Hematopoietic multipotent progenitor cell treated with erythropoietin and hydrocortisone succinate and interleukin-3 and kit ligand, for 8 days (in vitro differentiated cells): ENCODE results near the gene CTCFL.

Experiments used
- DNase-seq: peaks from one replicate; pipeline ENCODE4 v3.0.0-alpha.2; 2015

Gene CTCFL, protein sequence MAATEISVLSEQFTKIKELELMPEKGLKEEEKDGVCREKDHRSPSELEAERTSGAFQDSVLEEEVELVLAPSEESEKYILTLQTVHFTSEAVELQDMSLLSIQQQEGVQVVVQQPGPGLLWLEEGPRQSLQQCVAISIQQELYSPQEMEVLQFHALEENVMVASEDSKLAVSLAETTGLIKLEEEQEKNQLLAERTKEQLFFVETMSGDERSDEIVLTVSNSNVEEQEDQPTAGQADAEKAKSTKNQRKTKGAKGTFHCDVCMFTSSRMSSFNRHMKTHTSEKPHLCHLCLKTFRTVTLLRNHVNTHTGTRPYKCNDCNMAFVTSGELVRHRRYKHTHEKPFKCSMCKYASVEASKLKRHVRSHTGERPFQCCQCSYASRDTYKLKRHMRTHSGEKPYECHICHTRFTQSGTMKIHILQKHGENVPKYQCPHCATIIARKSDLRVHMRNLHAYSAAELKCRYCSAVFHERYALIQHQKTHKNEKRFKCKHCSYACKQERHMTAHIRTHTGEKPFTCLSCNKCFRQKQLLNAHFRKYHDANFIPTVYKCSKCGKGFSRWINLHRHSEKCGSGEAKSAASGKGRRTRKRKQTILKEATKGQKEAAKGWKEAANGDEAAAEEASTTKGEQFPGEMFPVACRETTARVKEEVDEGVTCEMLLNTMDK

DNA sequence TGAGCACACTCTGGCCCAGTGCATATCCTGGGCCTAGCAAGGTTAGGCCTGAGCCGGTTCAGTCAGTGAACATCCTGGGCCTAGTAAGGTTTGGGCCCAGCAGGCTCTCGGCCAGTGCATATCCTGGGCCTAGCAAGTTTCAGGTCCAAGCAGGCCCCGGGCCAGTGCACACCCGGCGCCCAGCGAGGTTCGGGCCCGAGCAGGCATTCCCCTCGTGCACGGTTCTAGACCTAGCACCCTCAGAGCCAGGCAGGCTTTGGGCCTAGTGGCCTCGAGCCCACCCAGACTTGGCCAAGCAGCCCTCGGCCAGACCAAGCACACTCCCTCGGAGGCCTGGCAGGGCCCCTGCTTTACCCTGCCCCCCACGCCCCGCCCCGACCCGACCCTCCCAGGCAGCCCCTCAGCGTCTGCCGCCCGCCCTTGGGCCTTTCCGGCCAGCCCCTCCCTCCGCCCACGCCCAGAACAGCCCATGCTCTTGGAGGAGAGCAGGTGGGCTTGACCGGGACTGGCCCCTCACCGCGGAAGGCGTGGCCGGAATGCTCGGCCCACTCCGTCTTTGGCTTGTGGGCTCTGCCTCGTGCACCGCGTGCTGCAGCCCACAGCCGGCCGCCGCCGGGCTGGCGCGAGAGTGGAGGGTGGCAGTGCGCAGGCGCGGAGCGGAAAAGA, at the start of gene CTCFL:
CTCFL (minus strand) TSS at position 630 of the 666 bp plus-strand sequence. CDS start 935 bp downstream, outside the sequence.
- DNase-seq: no peak

DNA sequence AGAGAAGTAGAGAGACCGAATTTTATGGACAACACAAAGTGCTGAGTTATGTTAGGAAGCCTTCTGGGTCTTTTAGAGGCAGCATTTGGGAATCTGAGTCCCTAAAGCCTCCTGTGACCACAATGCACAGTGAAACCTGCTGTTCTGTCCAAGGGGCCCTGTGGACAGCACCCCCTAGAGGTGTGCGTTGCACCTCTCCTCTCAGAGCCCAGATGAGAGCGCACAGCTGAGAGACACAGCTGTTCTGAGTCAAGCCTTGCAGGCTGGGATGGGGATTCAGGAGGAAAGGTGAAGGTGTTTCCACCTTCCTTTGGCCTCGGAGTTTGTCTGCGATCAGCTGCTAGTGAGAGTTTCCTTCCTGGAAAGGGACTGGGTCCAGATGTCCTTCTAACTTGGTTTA, 49.0 kb upstream of the CTCFL start:
- peak; percentile 63 for DNase-seq

DNA sequence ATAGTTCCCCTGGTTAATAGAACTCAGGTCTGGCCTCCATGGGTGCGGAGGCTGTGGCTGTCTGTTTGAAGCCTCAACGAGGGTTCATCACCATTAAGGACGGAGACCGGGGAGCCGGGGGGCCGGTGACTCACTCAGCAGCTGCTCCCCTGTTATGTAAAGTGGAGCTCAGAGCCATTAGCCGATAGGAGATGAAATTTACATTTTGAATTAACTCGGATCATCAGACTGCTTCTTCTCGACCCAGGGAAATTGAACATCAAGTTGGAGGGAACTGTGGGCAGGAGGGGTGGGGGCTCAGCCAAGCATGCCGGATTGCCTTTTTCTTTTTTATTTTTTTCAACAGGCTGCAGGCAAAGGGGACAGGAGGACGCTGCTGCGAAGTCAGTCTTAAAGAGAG, 48.3 kb upstream of the CTCFL start:
- no peak for DNase-seq

DNA sequence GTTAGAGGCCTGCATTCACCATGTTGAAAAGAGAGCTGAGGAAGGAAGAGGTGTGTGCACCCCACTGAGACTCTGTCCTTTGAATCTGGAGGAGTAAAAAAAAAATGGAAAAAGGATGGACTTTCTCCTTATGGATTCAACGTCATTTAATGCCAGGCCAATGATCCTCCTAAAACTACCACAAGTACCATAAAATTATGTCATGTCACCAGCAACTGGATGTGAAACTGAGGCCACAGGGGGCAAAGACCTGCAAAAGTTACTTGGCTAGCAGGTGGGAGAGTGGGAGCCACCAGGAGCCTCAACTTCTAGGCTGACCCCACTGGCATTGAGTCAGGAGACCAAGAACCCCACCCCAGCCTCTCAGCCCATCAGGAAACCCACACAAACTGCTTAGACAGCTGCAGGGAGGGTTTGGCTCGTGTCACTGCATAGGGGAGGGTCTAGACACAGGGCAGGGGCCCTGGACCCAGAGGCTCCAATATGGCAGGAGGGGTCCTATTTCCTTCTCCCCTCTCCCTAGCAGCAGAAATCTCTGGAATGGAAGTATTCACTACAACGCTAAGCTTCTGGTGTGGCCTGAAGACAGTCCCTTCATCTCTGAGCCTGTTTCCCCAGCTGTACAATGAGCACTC, 47.0 kb upstream of the CTCFL start:
- no peak for DNase-seq

DNA sequence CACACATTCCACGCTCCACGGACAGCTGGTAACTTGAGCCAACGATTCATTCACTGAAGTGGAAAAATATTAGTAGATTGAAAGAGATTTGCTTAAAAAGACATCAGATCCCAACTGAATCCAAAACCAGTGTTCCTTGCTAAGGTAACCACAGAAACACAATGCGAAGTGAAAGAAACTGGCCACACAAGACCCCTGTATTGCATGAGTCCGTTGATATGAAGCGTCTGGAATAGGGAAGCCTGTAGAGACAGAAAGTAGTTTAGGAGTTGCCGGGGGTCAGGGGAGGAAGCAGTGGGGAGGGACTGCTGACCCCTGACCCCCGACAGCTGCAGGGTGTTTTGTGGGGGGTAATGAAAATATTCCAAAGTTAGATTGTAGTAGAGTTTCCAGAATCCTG, 46.0 kb upstream of the CTCFL start:
- no peak for DNase-seq

DNA sequence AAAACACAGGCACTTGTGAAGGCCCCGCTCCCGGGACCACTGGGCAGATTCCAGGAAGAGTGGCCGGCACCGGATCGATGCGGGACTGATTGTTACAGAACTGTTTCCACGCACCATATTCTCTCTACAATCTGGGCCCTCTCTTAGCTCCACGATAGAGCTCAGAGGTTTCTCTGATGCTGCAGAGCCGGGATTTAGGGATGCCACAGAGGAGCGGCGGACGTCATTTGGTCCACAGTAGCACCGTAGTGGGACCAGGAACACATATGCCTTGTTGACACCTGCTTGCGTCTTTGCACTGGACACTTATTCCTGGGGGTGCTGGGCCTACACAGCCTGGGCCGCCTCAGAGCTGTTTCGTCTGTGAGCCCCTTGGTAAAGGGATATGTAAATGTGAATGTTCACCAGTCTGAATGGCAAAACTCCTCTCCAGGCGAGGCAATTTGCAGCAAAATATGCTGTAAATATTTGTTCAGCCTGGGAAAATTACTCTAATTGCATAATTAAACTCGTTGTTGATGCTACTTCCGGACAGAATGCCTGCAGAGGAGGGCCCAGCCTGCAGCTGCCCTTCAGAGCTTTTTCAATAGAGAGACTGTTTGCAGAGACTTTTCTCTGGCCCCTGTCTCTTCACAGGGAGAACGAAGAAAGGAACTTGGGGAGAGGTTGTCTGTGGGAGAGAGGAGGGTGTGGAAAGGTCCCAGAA, 45.4 kb upstream of the CTCFL start:
- no peak for DNase-seq

DNA sequence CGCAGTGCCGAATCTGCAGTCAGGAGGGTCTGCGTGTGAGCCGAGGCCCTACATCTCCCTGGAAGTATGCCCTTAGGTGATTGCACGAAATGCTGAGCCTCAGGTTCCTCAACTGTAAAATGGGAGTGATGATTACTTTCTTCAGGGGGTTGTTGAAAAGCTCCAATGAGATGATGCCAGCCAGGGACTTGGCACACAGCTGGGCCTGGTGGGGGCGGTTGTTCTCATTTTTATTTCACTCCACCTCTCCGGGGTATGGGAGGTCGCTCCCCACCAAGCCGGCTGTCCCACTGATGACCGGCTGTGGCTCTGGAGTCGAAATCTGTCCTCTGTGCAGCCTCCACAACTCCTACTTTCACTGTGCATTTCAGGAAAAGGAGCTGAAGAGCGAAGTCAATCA, 44.0 kb upstream of the CTCFL start:
- DNase-seq: no peak

DNA sequence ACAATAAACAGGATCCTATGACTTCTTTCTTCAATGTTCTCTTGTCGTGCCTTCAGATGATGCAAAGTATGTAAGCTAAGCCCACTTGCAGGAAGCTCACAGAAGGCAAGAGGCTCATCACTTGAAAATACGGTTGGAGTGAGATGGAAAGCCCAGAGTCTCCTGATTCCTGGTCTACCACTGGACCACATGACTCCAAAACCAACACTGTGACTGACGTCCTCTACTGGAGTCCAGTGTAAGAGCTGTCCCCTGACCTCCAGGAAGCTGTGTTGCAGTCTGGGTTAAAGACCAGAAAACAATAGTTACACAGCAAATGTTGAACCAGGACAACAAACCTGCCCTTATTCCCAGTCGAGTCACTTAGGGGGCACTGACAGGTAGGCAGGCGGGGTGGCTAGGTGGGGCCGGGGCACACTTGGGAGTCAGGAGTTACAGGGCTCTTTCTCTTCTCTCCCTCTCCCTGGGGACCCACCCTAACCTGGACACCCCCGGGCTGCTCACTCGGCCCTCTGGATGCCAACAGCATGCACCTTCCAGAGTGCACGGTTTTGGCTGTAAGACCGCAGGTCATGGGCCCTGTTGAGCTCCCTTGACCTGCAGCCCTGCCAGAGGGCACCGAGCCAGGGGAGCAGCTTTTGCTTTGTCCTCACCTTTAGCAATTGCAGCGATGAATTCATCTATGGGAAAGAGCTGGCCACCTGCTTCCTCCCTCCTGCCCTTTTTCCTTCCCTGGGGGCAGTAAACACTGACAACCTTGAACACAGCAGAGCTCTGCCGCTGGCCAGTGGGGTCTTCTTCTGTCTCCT, 43.4 kb upstream of the CTCFL start:
- DNase-seq: no peak

DNA sequence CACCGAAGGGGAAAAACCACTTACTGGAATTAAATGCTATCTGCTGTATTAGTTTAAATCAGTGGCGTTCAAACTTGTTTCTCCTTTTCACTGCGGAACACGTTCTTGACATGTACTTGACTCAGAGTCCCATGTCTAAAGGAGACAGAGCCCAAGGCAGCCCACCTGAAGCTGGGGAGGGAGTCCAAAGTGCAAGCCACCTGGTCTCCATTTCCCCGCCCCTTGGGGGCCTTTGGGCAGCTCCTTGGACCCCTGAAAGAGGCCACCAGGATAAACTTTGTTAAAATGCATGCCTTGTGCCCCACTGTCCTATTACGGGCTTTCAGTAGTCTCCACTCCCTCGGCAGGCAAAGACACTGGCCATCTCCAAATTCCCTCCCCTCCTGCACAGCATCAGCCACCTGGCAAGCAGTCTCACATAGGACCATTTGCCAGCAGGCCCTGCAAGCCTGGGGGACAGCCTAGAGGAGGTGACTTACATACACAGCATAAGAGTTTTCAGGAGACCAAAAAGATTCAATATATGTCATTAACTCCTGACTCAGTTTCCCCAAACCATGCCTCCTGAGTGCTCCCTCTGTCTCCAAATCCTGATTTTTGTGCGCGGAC, 42.6 kb upstream of the CTCFL start:
- DNase-seq: no peak

DNA sequence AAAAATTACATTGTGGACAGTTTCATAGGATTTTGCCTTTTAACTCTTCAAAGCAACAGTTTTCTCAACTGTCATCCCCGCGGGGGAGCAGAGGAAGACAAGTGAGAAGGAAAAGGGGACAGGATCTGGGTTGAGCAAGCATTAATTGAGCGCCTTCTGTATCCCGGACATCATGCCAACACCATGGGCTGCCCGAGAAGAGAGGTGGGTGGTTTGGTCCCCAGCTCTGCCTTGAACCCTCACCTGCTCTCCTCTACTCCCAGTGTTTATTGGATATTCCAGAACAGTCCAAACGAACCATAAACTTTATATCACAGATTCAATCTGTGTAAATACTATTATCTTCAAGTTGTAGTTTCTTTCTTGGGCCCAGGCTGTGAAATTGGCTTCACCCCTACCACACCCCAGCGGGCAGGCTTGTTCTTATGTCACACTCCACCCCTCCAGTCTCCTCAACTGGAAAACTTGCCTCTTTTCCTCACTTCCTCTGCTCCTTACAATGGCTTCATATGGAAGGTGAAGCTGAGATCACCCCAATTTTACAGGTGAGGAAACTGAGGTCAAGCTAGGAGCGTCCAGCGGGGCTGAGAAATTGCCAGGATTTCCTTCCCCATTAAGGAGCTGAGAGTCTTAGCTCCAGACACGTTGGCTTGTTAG, 42.0 kb upstream of the CTCFL start:
- no peak for DNase-seq

DNA sequence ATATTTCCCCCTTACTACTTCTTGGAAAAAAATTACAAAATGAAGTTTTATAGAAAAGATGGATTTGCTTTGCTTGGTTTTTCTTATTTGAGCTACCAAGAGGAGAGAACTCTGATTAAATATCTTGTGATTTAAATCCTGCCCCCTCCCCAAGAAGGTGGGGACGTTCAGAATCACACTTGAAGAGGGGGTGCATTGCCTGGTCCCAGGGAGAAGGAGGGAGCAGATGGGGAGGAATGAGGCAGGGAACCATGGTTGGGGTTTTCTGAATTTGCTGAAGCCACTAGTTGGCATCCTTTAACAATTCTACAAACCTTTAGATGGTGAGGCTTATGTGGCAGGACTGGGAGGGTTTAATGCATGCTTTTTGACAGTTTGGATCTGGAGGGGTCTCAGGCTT, 41.5 kb upstream of the CTCFL start:
- no peak for DNase-seq

DNA sequence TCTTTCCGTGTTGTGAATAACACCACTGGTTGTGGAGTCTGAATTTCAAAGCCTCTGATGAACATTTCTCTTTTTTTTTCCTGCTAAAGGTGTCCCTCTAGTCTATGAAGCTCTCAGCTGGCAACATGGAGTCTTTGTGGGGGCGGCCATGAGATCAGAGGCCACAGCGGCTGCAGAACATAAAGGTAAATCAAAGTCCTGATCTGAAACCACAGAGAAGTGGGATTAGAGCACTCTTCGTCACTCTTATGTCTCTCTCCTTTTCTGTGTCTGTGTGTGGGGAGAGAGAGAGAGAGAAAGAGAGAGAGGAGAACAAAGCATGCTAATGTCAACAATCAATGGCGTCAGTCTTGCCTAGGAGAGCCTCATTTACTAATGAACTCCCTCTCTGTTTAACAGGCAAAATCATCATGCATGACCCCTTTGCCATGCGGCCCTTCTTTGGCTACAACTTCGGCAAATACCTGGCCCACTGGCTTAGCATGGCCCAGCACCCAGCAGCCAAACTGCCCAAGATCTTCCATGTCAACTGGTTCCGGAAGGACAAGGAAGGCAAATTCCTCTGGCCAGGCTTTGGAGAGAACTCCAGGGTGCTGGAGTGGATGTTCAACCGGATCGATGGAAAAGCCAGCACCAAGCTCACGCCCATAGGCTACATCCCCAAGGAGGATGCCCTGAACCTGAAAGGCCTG, 40.2 kb upstream of the CTCFL start:
- no peak for DNase-seq

DNA sequence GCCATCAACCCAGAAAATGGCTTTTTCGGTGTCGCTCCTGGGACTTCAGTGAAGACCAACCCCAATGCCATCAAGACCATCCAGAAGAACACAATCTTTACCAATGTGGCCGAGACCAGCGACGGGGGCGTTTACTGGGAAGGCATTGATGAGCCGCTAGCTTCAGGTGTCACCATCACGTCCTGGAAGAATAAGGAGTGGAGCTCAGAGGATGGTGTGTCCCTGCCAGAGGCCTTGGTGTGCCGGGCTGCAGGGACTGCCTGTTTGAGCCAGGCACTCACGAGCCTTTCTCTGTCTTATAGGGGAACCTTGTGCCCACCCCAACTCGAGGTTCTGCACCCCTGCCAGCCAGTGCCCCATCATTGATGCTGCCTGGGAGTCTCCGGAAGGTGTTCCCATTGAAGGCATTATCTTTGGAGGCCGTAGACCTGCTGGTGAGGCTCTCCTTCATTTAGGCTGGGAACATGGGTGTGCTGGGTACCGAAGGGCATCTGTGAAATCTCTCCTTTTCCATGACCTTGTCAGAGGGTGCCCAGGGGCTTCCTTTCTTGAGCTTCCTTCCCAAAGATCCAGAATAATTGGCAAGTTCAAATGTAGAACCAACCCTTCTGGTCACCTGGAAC, 39.4 kb upstream of the CTCFL start:
- no peak for DNase-seq

DNA sequence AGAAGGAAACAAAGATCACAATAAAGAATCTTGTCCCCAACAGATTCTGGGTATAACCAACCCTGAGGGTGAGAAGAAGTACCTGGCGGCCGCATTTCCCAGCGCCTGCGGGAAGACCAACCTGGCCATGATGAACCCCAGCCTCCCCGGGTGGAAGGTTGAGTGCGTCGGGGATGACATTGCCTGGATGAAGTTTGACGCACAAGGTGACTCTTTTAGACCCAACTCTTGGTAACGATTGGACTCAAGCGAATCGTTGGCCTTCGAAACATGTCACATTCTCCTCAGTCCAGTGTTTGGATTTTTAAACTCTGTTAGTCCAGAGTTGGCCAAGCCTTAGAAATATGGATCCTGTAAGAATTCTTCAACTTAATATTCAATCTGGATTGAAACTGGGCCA, 38.6 kb upstream of the CTCFL start:
- no peak for DNase-seq

DNA sequence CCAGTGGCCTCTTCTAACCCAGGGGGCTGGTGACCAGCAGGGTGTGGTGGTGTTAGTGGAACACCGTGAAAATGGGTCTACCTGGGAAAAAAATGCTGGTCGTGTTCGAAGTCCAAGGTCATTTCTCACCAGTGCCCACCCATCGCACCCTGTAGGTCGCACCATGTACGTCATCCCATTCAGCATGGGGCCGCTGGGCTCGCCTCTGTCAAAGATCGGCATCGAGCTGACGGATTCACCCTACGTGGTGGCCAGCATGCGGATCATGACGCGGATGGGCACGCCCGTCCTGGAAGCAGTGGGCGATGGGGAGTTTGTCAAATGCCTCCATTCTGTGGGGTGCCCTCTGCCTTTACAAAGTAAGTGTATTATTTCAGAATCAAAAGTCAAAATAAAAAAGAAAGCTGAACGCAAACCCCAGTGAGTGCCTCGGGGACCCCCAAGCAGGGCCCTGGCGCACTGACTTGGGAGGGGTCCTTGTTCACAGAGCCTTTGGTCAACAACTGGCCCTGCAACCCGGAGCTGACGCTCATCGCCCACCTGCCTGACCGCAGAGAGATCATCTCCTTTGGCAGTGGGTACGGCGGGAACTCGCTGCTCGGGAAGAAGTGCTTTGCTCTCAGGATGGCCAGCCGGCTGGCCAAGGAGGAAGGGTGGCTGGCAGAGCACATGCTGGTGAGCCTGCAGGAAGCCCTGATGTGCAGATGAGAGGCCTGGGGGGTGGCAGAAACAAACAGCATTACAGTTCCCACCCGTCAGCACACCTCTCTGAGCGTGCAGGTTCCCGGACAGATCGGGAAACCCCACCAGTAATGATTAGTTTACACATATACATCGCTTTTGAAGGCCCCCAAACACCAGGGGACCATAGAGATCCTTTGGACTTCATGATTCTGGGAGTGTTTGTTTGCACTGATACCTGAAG, 37.9 kb upstream of the CTCFL start:
- no peak for DNase-seq

DNA sequence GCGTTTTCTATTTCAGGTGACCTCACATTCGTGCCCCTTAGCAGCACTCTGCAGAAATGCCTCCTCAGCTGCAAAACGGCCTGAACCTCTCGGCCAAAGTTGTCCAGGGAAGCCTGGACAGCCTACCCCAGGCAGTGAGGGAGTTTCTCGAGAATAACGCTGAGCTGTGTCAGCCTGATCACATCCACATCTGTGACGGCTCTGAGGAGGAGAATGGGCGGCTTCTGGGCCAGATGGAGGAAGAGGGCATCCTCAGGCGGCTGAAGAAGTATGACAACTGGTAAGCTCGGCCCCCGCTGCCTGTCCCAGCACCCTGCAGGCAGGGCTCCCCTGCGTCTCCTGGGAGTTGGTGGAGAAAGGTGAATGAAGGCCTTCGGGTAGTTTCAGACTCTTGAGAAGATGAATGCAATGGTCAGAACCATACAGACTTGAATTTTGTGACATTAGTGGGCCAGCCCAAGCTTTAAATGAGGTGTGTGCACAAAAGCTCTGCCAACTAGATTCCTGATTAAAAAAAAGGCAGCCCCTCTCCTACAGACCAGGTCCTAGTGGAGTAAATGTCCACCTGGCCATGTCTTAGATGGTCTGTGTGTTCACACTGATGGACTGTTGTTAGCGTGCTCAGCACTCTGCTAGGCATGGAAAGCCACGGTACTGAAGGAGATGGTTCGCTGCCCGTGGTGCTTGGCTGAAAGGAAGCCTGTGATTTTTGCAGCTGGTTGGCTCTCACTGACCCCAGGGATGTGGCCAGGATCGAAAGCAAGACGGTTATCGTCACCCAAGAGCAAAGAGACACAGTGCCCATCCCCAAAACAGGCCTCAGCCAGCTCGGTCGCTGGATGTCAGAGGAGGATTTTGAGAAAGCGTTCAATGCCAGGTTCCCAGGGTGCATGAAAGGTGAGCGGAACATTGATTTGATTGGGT, 36.7 kb upstream of the CTCFL start:
- no peak for DNase-seq

DNA sequence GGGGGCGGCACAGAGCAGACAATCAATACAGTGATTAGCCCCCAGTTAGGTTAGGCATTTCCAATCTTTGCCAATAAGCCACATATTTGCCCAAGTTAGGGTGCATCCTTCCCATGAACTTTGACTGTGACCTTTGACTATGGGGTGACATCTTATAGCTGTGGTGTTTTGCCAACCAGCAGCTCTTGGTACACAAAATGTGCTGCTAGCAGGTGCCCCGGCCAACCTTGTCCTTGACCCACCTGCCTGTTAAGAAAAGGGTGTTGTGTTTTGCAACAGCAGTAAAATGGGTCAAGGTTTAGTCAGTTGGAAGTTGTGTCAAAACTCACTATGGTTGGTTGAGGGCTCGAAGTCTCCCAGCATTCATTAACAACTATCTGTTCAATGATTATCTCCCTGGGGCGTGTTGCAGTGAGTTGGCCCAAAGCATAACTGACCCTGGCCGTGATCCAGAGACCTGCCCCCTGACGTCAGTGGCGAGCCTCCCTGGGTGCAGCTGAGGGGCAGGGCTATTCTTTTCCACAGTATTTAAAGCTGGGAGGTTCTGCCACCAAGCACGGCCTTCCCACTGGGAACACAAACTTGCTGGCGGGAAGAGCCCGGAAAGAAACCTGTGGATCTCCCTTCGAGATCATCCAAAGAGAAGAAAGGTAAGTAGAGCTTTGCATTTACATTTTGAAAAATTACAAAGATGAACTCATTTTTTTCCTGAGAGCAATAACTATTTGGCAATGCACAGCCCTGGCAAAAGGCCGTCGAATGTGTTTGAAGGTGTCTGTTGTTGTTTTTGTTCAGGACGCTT, 35.8 kb upstream of the CTCFL start, which contains the start of gene PCK1:
PCK1 (plus strand) TSS at position 557 of the 802 bp plus-strand sequence. CDS start 302 bp downstream, outside the sequence.
- DNase-seq: peak; percentile 93
